HL-60 (cell line): ENCODE data around the gene GSTCD.

ENCODE experiments used
- DNase-seq, 2 experiments: peaks; one replicate each; pipeline ENCODE4 v3.0.0-alpha.2; 2010 to 2020; ENCODE audit warnings: low read depth in 1 of 2, low spot score in 1 of 2
- H3K27ac ChIP-seq: fragments of 250-450 bp; sonication (Bioruptor Pico); replicated peaks from 2 replicates; pipeline ENCODE4 v1.5.1; 2020; ENCODE audit warnings: mild to moderate bottlenecking, moderate library complexity
- H3K27me3 ChIP-seq: fragments of 250-450 bp; sonication (Bioruptor Pico); 2 replicates; pipeline ENCODE4 v1.5.1; 2021; ENCODE audit warnings: mild to moderate bottlenecking, moderate library complexity; ENCODE audit not compliant: insufficient read depth, poor library complexity, severe bottlenecking
- H3K4me3 ChIP-seq: replicated peaks from 2 replicates; pipeline ENCODE4 v1.5.1; 2011; ENCODE audit warnings: mild to moderate bottlenecking, control low read depth, low read length; ENCODE audit not compliant: insufficient read depth
- CTCF ChIP-seq: IDR thresholded peaks from one replicate; pipeline ENCODE4 v1.5.1; 2011; ENCODE audit warnings: low read length, control low read depth, inconsistent platforms; ENCODE audit not compliant: insufficient read depth
- GABPA ChIP-seq: IDR thresholded peaks from 2 replicates; pipeline ENCODE4 v1.6.1; 2012; ENCODE audit warnings: low read depth
- POLR2AphosphoS5 ChIP-seq: IDR thresholded peaks from 2 replicates; pipeline ENCODE4 v1.6.1; 2012; ENCODE audit warnings: low read depth
- REST ChIP-seq: IDR thresholded peaks from 2 replicates; pipeline ENCODE4 v1.6.1; 2012; ENCODE audit warnings: low read depth; ENCODE audit not compliant: insufficient replicate concordance
- SPI1 ChIP-seq: IDR thresholded peaks from 2 replicates; pipeline ENCODE4 v1.6.1; 2012; ENCODE audit warnings: low read depth, mild to moderate bottlenecking, borderline replicate concordance

GSTCD gene

GRCh38 chr4:105662935-105663675, 45.5 kb upstream of the GSTCD start:
- no peak for DNase-seq
- Histone ChIP-seq H3K27me3 (no peaks in the 10 kb centered on the region), H3K4me3 (no peak overlapping the region), H3K27ac (no peak overlapping the region)
- TF ChIP-seq GABPA, result no peak
- TF ChIP-seq REST, result no peak
- no peak for TF ChIP-seq CTCF
- TF ChIP-seq POLR2AphosphoS5, result no peak

- TF ChIP-seq POLR2AphosphoS5 (no peak), REST (no peak)
- Histone ChIP-seq H3K27me3 (no peaks in the 10 kb centered on the region), H3K27ac (no peak overlapping the region), H3K4me3 (no peak overlapping the region)
- DNase-seq, result no peak
These were observed 41.9 kb upstream of the GSTCD start for GRCh38 chr4:105666693-105667092.

- Histone ChIP-seq H3K27me3 (no peaks in the 10 kb centered on the region), H3K27ac (no peak overlapping the region), H3K4me3 (no peak overlapping the region)
- TF ChIP-seq POLR2AphosphoS5 (no peak), SPI1 (no peak), GABPA (no peak), REST (no peak), CTCF (no peak)
- DNase-seq, result no peak
These were observed 37.9 kb upstream of the GSTCD start for GRCh38 chr4:105670684-105671083.

GRCh38 chr4:105671301-105671700, 37.3 kb upstream of the GSTCD start:
- Histone ChIP-seq H3K27me3 (no peaks in the 10 kb centered on the region), H3K27ac (no peak overlapping the region), H3K4me3 (no peak overlapping the region)
- no peak for DNase-seq
- no peak for TF ChIP-seq SPI1
- no peak for TF ChIP-seq CTCF
- no peak for TF ChIP-seq POLR2AphosphoS5
- TF ChIP-seq REST, result no peak
- TF ChIP-seq GABPA, result no peak
